ENCODE results near the gene RPS15.

DNA sequence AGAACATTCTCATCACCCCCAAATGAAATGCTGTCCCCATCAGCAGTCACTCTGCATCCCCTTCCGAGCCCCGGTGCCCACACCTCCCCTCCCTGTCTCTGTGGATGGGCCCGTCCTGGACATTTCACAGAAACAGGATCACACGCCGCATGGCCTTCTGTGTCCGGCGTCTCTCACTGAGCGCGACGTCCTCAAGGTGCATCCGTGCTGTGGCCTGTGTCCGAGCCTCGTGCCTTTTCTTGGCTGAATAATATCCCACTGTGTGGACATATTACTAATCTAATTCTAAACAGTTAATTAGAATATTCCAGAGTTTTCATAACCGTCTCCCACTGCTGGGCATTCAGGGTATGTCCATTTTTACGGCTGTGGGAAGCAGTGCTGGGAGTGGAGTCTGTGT is 45.8 kb upstream of the RPS15 start:
- TF ChIP-seq BRCA1 (CRISPR knock-in tag; IDR thresholded peaks at IDR 0.05), result no peak
- TF ChIP-seq ZNF333 (CRISPR knock-in tag; IDR thresholded peaks at IDR 0.05; ENCODE audit: borderline replicate concordance), result no peak
- no peak for TF ChIP-seq SMARCC2 (IDR thresholded peaks at IDR 0.05)
- TF ChIP-seq FOXK2 (IDR thresholded peaks at IDR 0.05), result no peak
- TF ChIP-seq ZNF704 (CRISPR knock-in tag; IDR thresholded peaks at IDR 0.05; ENCODE audit: borderline replicate concordance), result no peak
- no peak for TF ChIP-seq ZNF430 (CRISPR knock-in tag; IDR thresholded peaks at IDR 0.05)
- TF ChIP-seq RNF2 (conservative IDR thresholded peaks at IDR 0.05; ENCODE audit: low read depth), result no peak
- no peak for TF ChIP-seq SMAD1 (CRISPR knock-in tag; IDR thresholded peaks at IDR 0.05; ENCODE audit: borderline replicate concordance, low read depth)
